Myocyte (in vitro differentiated cells): ENCODE data around the gene SPTLC2. TPM values are rescaled to one million over a fixed set of nuclear protein-coding genes. Genes with fewer than 3 reads are reported as not detected.
"Not testable (repeated sequence)": the region's sequence is repeated elsewhere in the genome, so short reads cannot be mapped to it uniquely, and the experiment has no call there.

ENCODE experiments used
- DNase-seq: peaks from one replicate; pipeline ENCODE4 v3.0.0-alpha.2; 2012; ENCODE audit warnings: low read depth
- total RNA-seq: library from RNA; depleted of rRNA; stranded (reverse); fragments of >200 nt; gene quantifications from 2 replicates; pipeline ENCODE4 v1.2.3, GENCODE V29; 2014

SPTLC2 gene
- total RNA-seq, 1 donor from 2014 or later, result 11.6 TPM

- no peak for DNase-seq
Observed at GRCh38 chr14:77554816-77555599, 61.4 kb downstream of the SPTLC2 start.

GRCh38 chr14:77554207-77554606, 62.2 kb downstream of the SPTLC2 start:
- DNase-seq, result no peak

- DNase-seq, result peak; percentile 18
Observed at GRCh38 chr14:77549451-77549850, 67.0 kb downstream of the SPTLC2 start.

- no peak for DNase-seq
Observed at GRCh38 chr14:77547512-77548180, 68.8 kb downstream of the SPTLC2 start.

- not testable (repeated sequence) for DNase-seq
Observed at GRCh38 chr14:77545171-77545570, 71.3 kb downstream of the SPTLC2 start.

GRCh38 chr14:77544571-77544970, 71.9 kb downstream of the SPTLC2 start:
- no peak for DNase-seq

GRCh38 chr14:77543637-77544334, 72.7 kb downstream of the SPTLC2 start:
- peak; percentile 37 for DNase-seq

GRCh38 chr14:77543240-77543551, 73.2 kb downstream of the SPTLC2 start:
- no peak for DNase-seq

- DNase-seq, result no peak
Observed at GRCh38 chr14:77542421-77543239, 73.8 kb downstream of the SPTLC2 start.

GRCh38 chr14:77541905-77542304, 74.5 kb downstream of the SPTLC2 start:
- DNase-seq, result no peak

- not testable (repeated sequence) for DNase-seq
Observed at GRCh38 chr14:77536951-77537350, 79.5 kb downstream of the SPTLC2 start.

GRCh38 chr14:77531071-77531470, 85.4 kb downstream of the SPTLC2 start:
- no peak for DNase-seq

GRCh38 chr14:77529963-77530362, 86.5 kb downstream of the SPTLC2 start:
- DNase-seq, result no peak

- DNase-seq, result no peak
Observed at GRCh38 chr14:77529213-77529612, 87.2 kb downstream of the SPTLC2 start.

- not testable (repeated sequence) for DNase-seq
Observed at GRCh38 chr14:77528701-77529100, 87.7 kb downstream of the SPTLC2 start.

- no peak for DNase-seq
Observed at GRCh38 chr14:77526266-77526665, 90.2 kb downstream of the SPTLC2 start.

GRCh38 chr14:77524536-77524935, 91.9 kb downstream of the SPTLC2 start:
- no peak for DNase-seq

- no peak for DNase-seq
Observed at GRCh38 chr14:77523109-77523508, 93.3 kb downstream of the SPTLC2 start.

GRCh38 chr14:77520555-77520954, 95.9 kb downstream of the SPTLC2 start:
- DNase-seq, result no peak

GRCh38 chr14:77516126-77516525, 100.3 kb downstream of the SPTLC2 start:
- no peak for DNase-seq

GRCh38 chr14:77511486-77512162, 104.8 kb downstream of the SPTLC2 start:
- no peak for DNase-seq
